ENCODE measurements around the gene FXYD5. TPM values are rescaled to one million over a fixed set of nuclear protein-coding genes. Genes with fewer than 3 reads are reported as not detected.

The FXYD5 gene
- total and polyA plus RNA-seq, 9 of the 15 experiments (the other 6 are each of a cell fraction or from before 2014, with no cell fraction given) = 104 to 537 (median 174) TPM

DNA sequence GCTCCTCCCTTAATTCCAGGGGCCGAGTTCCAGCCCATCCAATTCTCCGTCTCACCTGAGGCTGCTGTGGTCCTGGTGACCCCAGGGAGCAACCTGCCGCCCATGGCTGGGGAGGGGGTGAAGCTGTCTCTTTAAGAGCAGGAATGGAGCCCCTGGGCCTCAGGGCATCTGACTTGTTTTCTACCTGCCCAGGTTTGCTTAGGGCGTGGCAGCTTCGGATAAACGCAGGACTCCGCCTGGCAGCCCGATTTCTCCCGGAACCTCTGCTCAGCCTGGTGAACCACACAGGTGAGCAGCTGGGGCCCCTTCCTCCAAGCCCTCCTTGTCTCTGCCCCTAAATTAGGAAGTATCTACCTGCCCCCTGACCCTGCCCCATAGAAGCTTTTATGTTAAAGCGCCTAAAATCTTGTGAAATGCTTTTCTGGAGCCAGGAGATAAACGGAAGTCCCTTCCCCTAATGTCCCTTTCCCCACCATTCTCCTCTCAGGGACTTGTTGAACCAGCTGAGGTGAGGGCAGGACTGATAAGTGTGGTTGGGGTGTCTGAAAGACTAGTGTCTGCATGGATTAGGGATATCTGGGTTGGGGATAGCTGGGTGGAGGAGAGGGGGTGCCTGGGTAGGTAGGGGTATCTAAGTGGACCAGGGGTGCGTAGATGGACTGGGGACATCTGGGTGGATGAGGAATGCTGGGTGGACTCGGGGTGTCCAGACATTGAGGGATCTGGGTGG is 38.3 kb upstream of the FXYD5 start (continued):
- TF ChIP-seq NR2C2 (CRISPR knock-in tag; IDR thresholded peaks at IDR 0.05) = no peak
- no peak for TF ChIP-seq NR2C2 (tag; IDR thresholded peaks at IDR 0.05)
- no peak for TF ChIP-seq MCM5 (IDR thresholded peaks at IDR 0.05; ENCODE audit: low read depth)
- peak; percentile 74 for TF ChIP-seq NCOR1 (IDR thresholded peaks at IDR 0.05)
- TF ChIP-seq XRCC3 (IDR thresholded peaks at IDR 0.05) = no peak
- TF ChIP-seq TEAD4 (IDR thresholded peaks at IDR 0.05; ENCODE audit: low read length) = 0 out of 2 replicates have a peak, but pooled peaks have one; percentile 12
- no peak for TF ChIP-seq TEAD4 (CRISPR knock-in tag; IDR thresholded peaks at IDR 0.05; ENCODE audit: borderline replicate concordance)
- TF ChIP-seq KDM1A (IDR thresholded peaks at IDR 0.05) = no peak
- TF ChIP-seq, protein P1, sequence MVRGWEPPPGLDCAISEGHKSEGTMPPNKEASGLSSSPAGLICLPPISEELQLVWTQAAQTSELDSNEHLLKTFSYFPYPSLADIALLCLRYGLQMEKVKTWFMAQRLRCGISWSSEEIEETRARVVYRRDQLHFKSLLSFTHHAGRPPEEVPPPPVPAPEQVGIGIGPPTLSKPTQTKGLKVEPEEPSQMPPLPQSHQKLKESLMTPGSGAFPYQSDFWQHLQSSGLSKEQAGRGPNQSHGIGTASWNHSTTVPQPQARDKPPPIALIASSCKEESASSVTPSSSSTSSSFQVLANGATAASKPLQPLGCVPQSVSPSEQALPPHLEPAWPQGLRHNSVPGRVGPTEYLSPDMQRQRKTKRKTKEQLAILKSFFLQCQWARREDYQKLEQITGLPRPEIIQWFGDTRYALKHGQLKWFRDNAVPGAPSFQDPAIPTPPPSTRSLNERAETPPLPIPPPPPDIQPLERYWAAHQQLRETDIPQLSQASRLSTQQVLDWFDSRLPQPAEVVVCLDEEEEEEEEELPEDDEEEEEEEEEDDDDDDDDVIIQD (CRISPR knock-in tag; IDR thresholded peaks at IDR 0.05) = no peak
- TF ChIP-seq TAL1 (IDR thresholded peaks at IDR 0.05) = peak; percentile 78
- no peak for TF ChIP-seq CHD1 (IDR thresholded peaks at IDR 0.05; ENCODE audit: low read length)
- no peak for TF ChIP-seq PCBP1 (IDR thresholded peaks at IDR 0.05; ENCODE audit: low read depth, low read length, poor library complexity, severe bottlenecking)
- TF ChIP-seq RBFOX2 (IDR thresholded peaks at IDR 0.05; ENCODE audit: low read depth, low read length) = no peak
- no peak for TF ChIP-seq PML (IDR thresholded peaks at IDR 0.05; ENCODE audit: low read length)
- no peak for TF ChIP-seq EHMT2 (IDR thresholded peaks at IDR 0.05)
- no peak for TF ChIP-seq SREBF1 (IDR thresholded peaks at IDR 0.05; ENCODE audit: borderline replicate concordance, low read depth, low read length)
- TF ChIP-seq NONO (IDR thresholded peaks at IDR 0.05; ENCODE audit: low read depth in 2 of 2, low read length in 1 of 2) = no peak
- no peak for TF ChIP-seq EP400 (IDR thresholded peaks at IDR 0.05)
- TF ChIP-seq, protein P2, sequence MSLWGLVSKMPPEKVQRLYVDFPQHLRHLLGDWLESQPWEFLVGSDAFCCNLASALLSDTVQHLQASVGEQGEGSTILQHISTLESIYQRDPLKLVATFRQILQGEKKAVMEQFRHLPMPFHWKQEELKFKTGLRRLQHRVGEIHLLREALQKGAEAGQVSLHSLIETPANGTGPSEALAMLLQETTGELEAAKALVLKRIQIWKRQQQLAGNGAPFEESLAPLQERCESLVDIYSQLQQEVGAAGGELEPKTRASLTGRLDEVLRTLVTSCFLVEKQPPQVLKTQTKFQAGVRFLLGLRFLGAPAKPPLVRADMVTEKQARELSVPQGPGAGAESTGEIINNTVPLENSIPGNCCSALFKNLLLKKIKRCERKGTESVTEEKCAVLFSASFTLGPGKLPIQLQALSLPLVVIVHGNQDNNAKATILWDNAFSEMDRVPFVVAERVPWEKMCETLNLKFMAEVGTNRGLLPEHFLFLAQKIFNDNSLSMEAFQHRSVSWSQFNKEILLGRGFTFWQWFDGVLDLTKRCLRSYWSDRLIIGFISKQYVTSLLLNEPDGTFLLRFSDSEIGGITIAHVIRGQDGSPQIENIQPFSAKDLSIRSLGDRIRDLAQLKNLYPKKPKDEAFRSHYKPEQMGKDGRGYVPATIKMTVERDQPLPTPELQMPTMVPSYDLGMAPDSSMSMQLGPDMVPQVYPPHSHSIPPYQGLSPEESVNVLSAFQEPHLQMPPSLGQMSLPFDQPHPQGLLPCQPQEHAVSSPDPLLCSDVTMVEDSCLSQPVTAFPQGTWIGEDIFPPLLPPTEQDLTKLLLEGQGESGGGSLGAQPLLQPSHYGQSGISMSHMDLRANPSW (CRISPR knock-in tag; IDR thresholded peaks at IDR 0.05) = no peak
- no peak for TF ChIP-seq ZNF23 (CRISPR knock-in tag; IDR thresholded peaks at IDR 0.05)
- peak; percentile 81 for TF ChIP-seq TCF3 (CRISPR knock-in tag; IDR thresholded peaks at IDR 0.05)
- TF ChIP-seq, protein P3, sequence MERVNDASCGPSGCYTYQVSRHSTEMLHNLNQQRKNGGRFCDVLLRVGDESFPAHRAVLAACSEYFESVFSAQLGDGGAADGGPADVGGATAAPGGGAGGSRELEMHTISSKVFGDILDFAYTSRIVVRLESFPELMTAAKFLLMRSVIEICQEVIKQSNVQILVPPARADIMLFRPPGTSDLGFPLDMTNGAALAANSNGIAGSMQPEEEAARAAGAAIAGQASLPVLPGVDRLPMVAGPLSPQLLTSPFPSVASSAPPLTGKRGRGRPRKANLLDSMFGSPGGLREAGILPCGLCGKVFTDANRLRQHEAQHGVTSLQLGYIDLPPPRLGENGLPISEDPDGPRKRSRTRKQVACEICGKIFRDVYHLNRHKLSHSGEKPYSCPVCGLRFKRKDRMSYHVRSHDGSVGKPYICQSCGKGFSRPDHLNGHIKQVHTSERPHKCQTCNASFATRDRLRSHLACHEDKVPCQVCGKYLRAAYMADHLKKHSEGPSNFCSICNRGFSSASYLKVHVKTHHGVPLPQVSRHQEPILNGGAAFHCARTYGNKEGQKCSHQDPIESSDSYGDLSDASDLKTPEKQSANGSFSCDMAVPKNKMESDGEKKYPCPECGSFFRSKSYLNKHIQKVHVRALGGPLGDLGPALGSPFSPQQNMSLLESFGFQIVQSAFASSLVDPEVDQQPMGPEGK (CRISPR knock-in tag; IDR thresholded peaks at IDR 0.05; ENCODE audit: borderline replicate concordance) = no peak
